Measurements from ENCODE around the gene SCAI.
"Not testable (repeated sequence)": the region's sequence is repeated elsewhere in the genome, so short reads cannot be mapped to it uniquely, and the experiment has no call there.

Gene SCAI

GRCh38 chr9:125169895-125170294 is 26.6 kb upstream of the SCAI start:
- TF ChIP-seq ZNF8 (CRISPR knock-in tag; IDR thresholded peaks at IDR 0.05) (no peak), POU6F1 (CRISPR knock-in tag; IDR thresholded peaks at IDR 0.05; ENCODE audit: borderline replicate concordance, low read depth) (no peak), ZC3H10 (CRISPR knock-in tag; IDR thresholded peaks at IDR 0.05) (no peak), TCF4 (CRISPR knock-in tag; IDR thresholded peaks at IDR 0.05; ENCODE audit: borderline replicate concordance) (no peak), RARB (CRISPR knock-in tag; IDR thresholded peaks at IDR 0.05) (no peak), PPARA (CRISPR knock-in tag; IDR thresholded peaks at IDR 0.05; ENCODE audit: borderline replicate concordance) (no peak), ISL1 (CRISPR knock-in tag; IDR thresholded peaks at IDR 0.05) (no peak), GLIS3 (CRISPR knock-in tag; IDR thresholded peaks at IDR 0.05) (no peak), OSR1 (CRISPR knock-in tag; IDR thresholded peaks at IDR 0.05) (no peak), BACH2 (CRISPR knock-in tag; IDR thresholded peaks at IDR 0.05; ENCODE audit: borderline replicate concordance) (no peak), CSDC2 (CRISPR knock-in tag; IDR thresholded peaks at IDR 0.05) (no peak), CSRNP3 (CRISPR knock-in tag; IDR thresholded peaks at IDR 0.05) (no peak), ARNTL (CRISPR knock-in tag; IDR thresholded peaks at IDR 0.05; ENCODE audit: borderline replicate concordance, low read depth) (no peak)
- ATAC-seq: no peak

- TF ChIP-seq OSR1 (CRISPR knock-in tag; IDR thresholded peaks at IDR 0.05): no peak
- ATAC-seq: no peak
Observed at GRCh38 chr9:125166762-125167161, 23.4 kb upstream of the SCAI start.

- not testable (repeated sequence) for ATAC-seq
Observed at GRCh38 chr9:125162891-125163290, 19.6 kb upstream of the SCAI start.

- ATAC-seq: 0 out of 3 replicates have a peak, but pooled peaks have one; percentile 22
- TF ChIP-seq ZNF565 (CRISPR knock-in tag; conservative IDR thresholded peaks at IDR 0.05; ENCODE audit: low read depth): no peak
- no peak for TF ChIP-seq ZFP3 (CRISPR knock-in tag; IDR thresholded peaks at IDR 0.05)
- no peak for TF ChIP-seq ZC3H10 (CRISPR knock-in tag; IDR thresholded peaks at IDR 0.05)
- no peak for TF ChIP-seq PPARA (CRISPR knock-in tag; IDR thresholded peaks at IDR 0.05; ENCODE audit: borderline replicate concordance)
- TF ChIP-seq ISL1 (CRISPR knock-in tag; IDR thresholded peaks at IDR 0.05): no peak
- no peak for TF ChIP-seq PATZ1 (CRISPR knock-in tag; IDR thresholded peaks at IDR 0.05; ENCODE audit: borderline replicate concordance)
- TF ChIP-seq CSDC2 (CRISPR knock-in tag; IDR thresholded peaks at IDR 0.05): no peak
Observed at GRCh38 chr9:125161284-125161918, 18.1 kb upstream of the SCAI start.

DNA sequence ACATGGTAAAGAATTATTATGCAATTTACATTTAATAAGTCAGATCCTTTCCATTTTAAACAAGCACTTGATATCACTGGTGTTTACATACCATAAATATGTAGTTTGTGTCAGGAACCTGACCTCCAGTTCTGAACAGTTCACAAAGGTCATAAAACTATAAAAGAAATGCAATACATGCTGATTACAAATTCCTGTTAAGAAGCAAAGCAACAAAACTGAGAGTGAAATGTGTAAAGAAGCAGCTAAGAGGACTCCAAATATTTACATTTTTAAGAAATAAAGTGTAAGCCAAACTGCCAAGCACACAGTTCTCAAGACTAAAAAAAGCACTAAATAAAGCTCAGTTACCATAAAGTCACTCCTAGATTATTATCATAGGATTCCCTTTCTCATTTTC is 17.4 kb upstream of the SCAI start:
- no peak for TF ChIP-seq BACH2 (CRISPR knock-in tag; IDR thresholded peaks at IDR 0.05; ENCODE audit: borderline replicate concordance)
- TF ChIP-seq, protein P1, sequence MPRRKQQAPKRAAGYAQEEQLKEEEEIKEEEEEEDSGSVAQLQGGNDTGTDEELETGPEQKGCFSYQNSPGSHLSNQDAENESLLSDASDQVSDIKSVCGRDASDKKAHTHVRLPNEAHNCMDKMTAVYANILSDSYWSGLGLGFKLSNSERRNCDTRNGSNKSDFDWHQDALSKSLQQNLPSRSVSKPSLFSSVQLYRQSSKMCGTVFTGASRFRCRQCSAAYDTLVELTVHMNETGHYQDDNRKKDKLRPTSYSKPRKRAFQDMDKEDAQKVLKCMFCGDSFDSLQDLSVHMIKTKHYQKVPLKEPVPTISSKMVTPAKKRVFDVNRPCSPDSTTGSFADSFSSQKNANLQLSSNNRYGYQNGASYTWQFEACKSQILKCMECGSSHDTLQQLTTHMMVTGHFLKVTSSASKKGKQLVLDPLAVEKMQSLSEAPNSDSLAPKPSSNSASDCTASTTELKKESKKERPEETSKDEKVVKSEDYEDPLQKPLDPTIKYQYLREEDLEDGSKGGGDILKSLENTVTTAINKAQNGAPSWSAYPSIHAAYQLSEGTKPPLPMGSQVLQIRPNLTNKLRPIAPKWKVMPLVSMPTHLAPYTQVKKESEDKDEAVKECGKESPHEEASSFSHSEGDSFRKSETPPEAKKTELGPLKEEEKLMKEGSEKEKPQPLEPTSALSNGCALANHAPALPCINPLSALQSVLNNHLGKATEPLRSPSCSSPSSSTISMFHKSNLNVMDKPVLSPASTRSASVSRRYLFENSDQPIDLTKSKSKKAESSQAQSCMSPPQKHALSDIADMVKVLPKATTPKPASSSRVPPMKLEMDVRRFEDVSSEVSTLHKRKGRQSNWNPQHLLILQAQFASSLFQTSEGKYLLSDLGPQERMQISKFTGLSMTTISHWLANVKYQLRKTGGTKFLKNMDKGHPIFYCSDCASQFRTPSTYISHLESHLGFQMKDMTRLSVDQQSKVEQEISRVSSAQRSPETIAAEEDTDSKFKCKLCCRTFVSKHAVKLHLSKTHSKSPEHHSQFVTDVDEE (CRISPR knock-in tag; IDR thresholded peaks at IDR 0.05): no peak
- no peak for ATAC-seq

Measured in SK-N-SH treated with all-trans-retinoic acid at 6 μM for 48 hours (cell line).